HG03575 (cell line): Measurements from ENCODE around the gene RBM33.
A peak's percentile ranks its signal among the peaks of the same experiment; 100 is the strongest.
"Not testable (repeated sequence)": the region's sequence is repeated elsewhere in the genome, so short reads cannot be mapped to it uniquely, and the experiment has no call there.

Experiments
- ATAC-seq: cut with Tn5 transposase; IDR thresholded peaks from one replicate; pipeline ENCODE4 v1.9.1; 2021; ENCODE audit not compliant: unreplicated experiment, insufficient number of reproducible peaks, low FRiP score; ENCODE audit errors: extremely low read depth

The RBM33 gene, protein sequence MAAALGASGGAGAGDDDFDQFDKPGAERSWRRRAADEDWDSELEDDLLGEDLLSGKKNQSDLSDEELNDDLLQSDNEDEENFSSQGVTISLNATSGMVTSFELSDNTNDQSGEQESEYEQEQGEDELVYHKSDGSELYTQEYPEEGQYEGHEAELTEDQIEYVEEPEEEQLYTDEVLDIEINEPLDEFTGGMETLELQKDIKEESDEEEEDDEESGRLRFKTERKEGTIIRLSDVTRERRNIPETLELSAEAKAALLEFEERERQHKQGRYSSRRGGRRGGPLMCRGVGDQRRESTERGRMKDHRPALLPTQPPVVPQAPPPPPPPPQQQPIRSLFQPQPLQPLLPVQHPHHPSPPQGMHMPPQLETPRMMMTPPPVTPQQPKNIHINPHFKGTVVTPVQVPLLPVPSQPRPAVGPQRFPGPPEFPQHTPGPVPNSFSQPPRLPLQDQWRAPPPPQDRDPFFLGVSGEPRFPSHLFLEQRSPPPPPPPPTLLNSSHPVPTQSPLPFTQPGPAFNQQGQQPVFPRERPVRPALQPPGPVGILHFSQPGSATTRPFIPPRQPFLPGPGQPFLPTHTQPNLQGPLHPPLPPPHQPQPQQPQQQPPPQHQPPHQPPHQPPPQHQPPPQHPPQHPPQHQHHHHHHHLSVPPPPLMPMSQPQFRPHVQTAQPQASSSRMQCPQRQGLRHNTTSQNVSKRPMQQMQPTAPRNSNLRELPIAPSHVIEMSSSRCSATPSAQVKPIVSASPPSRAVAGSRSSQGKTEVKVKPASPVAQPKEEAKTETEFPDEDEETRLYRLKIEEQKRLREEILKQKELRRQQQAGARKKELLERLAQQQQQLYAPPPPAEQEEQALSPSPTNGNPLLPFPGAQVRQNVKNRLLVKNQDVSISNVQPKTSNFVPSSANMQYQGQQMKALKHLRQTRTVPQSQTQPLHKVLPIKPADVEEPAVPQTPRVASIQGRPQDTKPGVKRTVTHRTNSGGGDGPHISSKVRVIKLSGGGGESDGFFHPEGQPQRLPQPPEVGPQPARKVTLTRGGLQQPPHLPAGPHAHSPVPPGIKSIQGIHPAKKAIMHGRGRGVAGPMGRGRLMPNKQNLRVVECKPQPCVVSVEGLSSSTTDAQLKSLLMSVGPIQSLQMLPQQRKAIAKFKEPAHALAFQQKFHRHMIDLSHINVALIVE

DNA sequence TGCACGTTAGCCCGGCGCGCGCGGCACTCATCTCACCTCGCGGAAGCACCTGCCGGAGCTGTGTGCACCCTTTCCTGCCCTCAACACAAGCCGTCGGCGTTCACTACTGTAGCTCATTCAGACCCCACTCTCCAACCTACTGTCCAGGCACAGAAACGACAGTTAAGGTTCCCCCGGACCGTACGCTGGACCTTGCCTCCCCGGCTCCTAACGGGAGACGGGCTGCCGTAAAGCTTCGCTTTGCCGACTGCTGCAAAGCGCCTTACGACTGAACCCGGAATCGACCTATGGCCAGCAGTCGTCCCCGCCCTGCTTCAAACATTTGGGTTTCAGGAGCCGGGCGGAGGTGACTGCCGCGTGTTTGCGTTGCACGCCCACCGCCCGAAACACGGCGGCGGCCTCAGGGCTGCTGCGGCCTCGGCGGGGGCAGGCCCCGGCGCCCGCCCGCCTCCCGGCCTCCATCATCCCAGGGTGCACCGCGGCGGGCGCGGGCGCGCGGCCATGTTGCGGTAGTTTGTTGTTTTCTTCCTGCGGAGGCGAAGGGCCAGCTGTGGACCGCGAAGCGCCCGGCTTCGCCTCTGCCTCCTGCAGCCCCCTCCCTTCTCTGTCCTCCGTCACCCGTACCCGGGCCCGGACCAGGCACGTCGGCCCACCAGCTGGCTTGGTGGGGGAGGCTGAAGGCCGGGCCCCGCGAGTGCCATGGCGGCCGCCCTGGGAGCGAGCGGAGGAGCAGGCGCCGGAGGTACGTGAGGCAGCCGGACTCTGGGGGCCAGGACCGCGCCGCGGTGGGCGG is at the start of gene RBM33:
Gene RBM33, plus strand, starts transcription at position 484 of the 793 bp plus-strand sequence. Its CDS starts 216 bp downstream, at position 700.
- peak; percentile 31 for ATAC-seq

DNA sequence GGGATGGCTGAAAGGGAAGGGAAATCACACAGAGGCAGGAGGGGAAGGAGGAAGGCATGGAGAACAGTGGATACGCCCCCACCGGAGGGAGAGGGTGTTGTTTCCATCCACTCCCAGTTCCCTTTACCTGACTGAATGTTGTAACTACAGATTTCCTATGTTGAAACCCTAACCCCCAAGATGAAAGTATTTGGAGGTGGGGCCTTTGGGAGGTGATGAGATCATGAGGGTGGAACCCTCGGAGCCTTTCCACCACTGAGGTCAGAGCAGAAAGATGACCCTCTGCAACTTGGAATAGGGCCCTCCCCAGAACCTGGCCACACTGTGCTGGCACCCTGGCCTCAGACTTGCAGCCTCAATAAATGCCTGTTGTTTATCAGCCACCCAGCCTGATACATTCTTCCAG is 49.5 kb upstream of the RBM33 start:
- no peak for ATAC-seq

GRCh38 chr7:155597753-155598140 is 46.7 kb upstream of the RBM33 start:
- ATAC-seq = no peak

GRCh38 chr7:155598810-155599210 is 45.7 kb upstream of the RBM33 start:
- ATAC-seq = no peak

GRCh38 chr7:155602156-155602555 is 42.3 kb upstream of the RBM33 start:
- no peak for ATAC-seq

- ATAC-seq = no peak
Measured at GRCh38 chr7:155602750-155603149, 41.7 kb upstream of the RBM33 start.

DNA sequence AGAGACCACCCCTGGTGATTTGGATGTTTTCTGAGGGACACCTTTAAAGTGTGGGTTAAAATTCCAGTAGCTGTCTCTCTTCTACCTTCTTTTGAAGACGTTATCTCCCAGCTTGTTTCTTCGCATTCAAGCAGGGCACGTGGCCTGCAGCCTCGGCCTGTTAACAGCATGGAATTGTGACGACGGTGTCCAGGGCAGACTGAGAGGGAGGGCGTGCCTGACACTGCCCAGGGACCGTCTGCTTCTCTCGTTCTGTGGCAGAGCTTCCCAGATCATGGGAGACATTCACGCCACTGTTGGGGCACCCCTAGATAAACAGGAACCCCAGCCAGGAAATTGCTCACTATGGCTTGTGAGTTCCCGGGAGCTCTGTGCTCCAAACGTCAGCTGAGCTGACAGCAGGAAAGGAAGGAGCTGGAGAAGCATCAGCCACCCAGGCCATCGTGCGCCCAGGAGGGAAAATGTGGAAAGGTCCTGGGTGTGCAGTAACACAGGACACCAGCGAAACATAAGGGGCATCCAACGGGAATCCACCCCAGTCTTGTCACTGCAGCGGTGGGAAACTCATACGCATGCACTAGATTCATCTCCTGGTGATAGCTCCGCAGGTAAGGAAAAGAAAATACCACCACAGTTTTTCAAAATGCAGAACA is 41.1 kb upstream of the RBM33 start:
- ATAC-seq = no peak

GRCh38 chr7:155603858-155604503 is 40.5 kb upstream of the RBM33 start:
- ATAC-seq = no peak

DNA sequence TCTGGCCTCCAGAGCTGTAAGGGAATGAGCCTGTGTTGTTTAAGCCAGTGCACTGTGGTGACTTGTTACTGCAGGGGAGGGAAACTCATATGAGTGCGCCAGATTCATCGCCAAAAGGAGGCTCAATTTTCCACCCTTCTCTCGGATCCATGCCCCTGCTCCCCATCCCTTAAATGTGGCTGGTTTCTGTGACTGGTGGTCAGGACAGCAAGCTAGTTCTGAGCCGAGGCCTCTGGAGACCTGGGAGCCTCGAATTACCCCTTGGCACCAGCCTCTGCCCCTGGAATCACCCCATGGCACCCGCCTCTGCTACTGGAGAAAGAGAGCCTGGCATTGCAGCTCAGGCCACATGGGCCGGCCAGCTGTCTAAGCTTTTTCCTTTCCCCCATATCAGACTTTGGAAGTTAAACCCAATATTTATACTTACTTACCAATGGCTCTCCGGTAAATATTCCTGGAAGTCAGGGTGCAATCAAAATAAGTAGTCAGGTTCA is 39.9 kb upstream of the RBM33 start:
- ATAC-seq = no peak

DNA sequence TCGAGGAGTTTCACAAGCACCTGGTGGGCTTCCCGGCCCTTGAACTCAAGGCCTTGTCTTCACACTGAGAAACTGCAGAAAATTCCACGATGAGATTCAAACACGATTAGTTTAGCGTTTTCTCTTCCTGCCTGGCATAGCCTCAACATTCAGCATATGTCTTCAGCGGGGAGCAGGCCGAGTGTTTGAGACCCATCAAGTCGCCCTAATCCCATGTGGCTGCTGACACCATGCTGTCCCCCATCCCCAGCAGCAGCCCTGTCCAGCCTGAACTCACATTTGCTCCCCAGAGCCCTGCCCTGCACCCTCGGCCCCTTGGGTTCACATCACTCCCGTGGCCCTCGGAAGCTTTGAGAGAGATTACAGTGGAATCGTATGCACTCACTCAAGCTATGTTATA is 35.3 kb upstream of the RBM33 start:
- no peak for ATAC-seq

GRCh38 chr7:155610633-155611193 is 33.7 kb upstream of the RBM33 start:
- no peak for ATAC-seq

DNA sequence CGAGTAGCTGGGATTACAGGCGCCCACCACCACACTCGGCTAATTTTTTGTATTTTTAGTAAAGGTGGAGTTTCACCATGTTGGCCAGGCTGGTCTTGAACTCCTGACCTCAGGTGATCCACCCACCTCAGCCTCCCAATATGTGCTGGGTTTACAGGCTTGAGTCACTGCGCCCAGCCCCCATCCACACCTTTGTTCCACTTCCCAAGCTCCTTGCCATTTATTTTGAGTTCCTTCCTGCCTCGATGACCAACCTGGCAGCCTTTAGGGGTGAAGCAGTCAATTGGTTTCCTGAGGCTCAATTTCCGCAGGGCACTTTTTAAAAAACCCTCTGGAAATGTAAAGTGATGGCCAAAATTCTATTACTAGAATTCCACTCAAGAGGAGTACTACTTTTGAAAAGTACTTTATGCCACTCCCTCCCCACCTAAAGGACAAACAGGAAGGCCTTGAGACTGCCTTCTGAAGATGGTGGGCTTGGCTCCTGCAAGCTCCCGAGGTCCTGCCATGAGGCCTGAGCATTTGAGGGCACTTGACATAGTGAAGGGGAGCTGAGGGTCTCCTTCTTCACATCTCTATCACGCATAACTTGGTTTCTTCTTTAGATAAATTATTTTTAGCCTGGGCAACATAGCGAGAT is 32.5 kb upstream of the RBM33 start:
- no peak for ATAC-seq

DNA sequence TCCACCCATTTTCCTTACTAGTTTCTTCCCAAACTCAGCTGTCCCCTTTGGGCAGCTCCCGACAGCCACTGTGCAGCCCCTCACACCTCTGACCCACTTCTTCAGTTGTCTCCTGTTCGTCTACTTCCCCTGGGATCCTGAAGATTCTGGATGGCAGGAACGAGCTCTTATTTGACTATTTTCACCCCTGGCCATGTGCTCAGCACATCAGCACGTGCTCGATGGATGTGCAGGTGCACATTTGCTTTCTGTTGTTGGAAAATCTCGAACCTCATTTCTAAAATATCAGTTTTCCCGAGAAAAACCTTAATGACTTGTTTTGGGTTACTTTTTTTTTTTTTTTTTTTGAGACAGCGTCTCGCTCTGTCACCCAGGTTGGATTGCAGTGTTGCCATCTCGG is 31.8 kb upstream of the RBM33 start:
- ATAC-seq = no peak

- not testable (repeated sequence) for ATAC-seq
Measured at GRCh38 chr7:155615085-155615484, 29.4 kb upstream of the RBM33 start.

DNA sequence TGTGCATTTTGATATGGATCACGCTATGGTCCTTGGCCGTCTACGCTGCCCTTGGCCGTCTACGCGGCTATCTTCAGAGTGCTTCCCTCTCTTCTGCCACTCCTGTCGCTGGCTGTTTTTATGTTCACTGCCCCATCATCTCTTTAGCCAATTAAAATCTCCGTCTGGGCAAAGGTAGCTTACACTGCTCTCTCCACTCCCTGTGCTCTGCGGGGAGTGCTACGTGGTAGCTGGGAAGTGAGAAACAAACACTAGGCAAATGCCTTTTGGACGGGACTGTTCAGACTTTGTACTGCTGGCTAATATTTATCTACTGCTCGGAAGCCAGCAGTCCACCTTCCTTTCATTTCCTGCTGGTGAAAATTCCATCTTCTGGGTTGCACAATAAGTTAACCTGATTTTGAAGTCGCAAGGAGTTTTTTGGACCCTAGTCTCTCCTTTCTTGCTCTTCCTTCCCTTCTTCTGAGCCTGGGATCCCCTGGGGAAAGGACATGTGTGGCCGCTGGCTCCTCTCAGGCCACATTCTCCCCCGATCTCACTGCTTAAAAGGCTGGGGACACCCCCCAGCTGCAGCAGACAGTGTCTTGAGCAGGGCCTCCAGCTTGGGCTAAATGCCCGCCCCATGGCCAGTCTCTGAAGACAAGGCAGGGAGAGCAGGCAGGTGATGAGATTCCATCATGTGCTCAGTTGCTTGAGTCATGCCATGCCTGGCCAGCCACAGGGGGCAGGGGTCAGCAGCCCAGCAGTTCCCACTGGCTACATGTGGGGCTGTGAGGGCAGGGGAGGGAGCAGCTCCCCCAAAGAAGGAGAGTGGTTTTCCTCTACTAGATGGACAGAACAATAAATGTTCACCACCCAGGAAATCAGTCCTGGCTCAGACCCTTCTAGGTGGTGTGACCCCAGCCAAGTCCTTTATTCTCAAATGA is 25.5 kb upstream of the RBM33 start:
- ATAC-seq = no peak
